ENCODE data around the gene CADPS2. TPM values are rescaled to one million over a fixed set of nuclear protein-coding genes. Genes with fewer than 3 reads are reported as not detected.
"Not testable (repeated sequence)": the region's sequence is repeated elsewhere in the genome, so short reads cannot be mapped to it uniquely, and the experiment has no call there.

Gene CADPS2
- total and polyA plus RNA-seq, 8 donors: 7.7 to 27.3 (median 18.6) TPM

DNA sequence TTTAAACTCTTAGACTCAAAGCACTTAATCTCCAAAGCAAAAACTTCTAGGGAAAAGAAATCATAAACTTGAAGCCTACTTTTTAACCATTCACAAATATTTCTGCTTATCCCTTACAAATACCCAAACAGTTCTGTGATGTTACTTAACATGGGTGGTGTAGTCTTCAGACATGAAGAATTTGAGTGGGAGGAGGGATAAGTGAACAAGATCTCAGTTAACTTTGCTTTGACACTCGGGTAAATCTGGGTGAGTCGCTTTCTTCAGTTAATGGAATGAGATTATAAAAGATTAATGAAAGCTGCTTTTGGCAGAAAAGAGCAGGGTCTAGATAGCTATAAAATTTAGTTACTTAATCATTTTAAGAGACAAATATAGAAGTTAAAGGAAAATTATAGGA lies 234.8 kb downstream of the CADPS2 start:
- H3K4me3 ChIP-seq: no peak overlapping the region
- no peak overlapping the region for H3K27ac ChIP-seq
- H3K36me3 ChIP-seq: no peaks in the 10 kb centered on the region
- no peaks in the 10 kb centered on the region for H3K27me3 ChIP-seq
- no peaks in the 10 kb centered on the region for H3K9me3 ChIP-seq
- intact Hi-C loops (cut with DNase I): no loop called here
- H3K4me1 ChIP-seq: peaks cover 0 to 6% (median 0%) of the 10 kb centered on the region in 3 donors
- WGBS, 2 donors: 61 to 71% methylated on average over 2 of the region's 2 CpGs
- DNase-seq (no peak), ATAC-seq (no peak), FAIRE-seq (no peak)
- TF ChIP-seq, protein P1, sequence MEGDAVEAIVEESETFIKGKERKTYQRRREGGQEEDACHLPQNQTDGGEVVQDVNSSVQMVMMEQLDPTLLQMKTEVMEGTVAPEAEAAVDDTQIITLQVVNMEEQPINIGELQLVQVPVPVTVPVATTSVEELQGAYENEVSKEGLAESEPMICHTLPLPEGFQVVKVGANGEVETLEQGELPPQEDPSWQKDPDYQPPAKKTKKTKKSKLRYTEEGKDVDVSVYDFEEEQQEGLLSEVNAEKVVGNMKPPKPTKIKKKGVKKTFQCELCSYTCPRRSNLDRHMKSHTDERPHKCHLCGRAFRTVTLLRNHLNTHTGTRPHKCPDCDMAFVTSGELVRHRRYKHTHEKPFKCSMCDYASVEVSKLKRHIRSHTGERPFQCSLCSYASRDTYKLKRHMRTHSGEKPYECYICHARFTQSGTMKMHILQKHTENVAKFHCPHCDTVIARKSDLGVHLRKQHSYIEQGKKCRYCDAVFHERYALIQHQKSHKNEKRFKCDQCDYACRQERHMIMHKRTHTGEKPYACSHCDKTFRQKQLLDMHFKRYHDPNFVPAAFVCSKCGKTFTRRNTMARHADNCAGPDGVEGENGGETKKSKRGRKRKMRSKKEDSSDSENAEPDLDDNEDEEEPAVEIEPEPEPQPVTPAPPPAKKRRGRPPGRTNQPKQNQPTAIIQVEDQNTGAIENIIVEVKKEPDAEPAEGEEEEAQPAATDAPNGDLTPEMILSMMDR (IDR thresholded peaks at IDR 0.05): no peak

DNA sequence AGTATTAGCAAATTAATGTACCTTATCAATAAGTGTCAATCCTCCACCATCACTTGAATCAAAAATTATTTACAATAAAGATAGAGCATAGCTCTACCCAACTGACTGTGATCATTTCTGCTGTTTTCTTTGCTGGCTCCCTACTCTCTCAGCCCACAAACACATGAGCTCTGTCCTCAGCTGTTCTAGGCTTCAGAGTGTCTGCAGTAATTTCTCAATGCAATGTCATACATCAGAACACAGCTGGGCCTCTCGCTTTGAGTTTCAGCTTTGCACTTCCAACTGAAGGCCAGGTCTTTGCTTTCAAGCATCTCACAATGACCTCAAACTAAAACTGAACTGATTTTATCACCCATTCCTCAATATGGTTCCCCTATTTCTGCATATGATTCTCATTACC lies 243.0 kb downstream of the CADPS2 start:
- DNase-seq: no peak
- 80 to 87% methylated on average over 1 of the region's 1 CpG for WGBS, 2 donors
- Histone ChIP-seq H3K4me3 (no peak overlapping the region), H3K9me3 (no peaks in the 10 kb centered on the region), H3K27ac (no peak overlapping the region), H3K36me3 (no peaks in the 10 kb centered on the region), H3K4me1 (no peaks in the 10 kb centered on the region), H3K27me3 (no peaks in the 10 kb centered on the region)
- no peak for FAIRE-seq
- no peak for ATAC-seq
- TF ChIP-seq, protein P1 (IDR thresholded peaks at IDR 0.05): no peak
- intact Hi-C loops (cut with DNase I): no loop called here

DNA sequence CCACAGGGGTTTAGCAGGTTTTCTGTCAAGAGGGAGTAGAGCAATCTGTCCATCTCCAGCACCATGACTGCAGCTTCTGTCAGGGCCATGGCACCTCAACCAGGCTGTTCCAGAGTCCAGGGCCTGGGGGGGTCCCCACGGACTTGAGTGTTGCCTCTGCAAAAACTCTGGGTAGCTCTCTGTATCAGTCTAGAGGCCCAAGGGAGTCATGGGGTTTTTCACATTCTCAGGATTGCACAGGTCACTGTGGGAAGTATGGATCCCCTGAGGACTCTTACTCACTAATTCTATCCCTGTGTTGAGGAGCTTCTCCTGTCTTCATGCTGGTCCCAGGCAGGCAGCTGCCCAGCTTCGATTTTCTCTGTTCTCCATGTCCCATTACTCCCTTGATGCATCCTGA lies 247.8 kb downstream of the CADPS2 start:
- H3K27ac ChIP-seq: no peak overlapping the region
- ATAC-seq: no peak
- H3K4me3 ChIP-seq: no peak overlapping the region
- DNase-seq: peak in 1 of 6 donors; percentile 13
- 86 to 95% methylated on average over 2 of the region's 2 CpGs for WGBS, 2 donors
- intact Hi-C loops (cut with DNase I): no loop called here
- H3K27me3 ChIP-seq: no peaks in the 10 kb centered on the region
- FAIRE-seq: no peak
- TF ChIP-seq, protein P1 (IDR thresholded peaks at IDR 0.05): no peak
- no peaks in the 10 kb centered on the region for H3K36me3 ChIP-seq
- no peaks in the 10 kb centered on the region for H3K9me3 ChIP-seq
- no peaks in the 10 kb centered on the region for H3K4me1 ChIP-seq

DNA sequence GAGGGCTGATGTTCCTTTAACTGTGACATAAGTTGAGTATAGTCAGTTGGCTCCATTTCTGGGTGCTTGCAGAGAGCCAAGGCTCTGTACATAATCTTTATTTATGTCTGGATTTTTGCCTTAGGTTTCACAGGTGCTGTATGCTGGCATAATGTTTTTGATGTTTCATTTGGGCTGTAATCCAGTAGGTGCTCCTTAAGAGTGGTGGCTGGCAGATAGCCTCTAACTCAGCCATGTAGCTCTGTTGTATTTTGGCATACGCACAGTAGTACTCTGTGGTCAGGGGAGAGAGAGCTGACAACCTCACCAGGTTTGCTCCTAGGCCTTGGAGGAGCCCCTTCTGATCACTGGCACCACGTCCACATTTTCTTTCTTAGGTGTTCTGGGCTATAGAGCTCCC lies 248.5 kb downstream of the CADPS2 start:
- DNase-seq: no peak
- intact Hi-C loops (cut with DNase I): no loop called here
- TF ChIP-seq, protein P1 (IDR thresholded peaks at IDR 0.05): no peak
- FAIRE-seq: no peak
- Histone ChIP-seq H3K27ac (no peak overlapping the region), H3K4me1 (no peaks in the 10 kb centered on the region), H3K27me3 (no peaks in the 10 kb centered on the region), H3K9me3 (no peaks in the 10 kb centered on the region), H3K4me3 (no peak overlapping the region), H3K36me3 (no peaks in the 10 kb centered on the region)
- ATAC-seq: no peak
- WGBS, 2 donors: 92 to 100% methylated on average over 2 of the region's 2 CpGs

DNA sequence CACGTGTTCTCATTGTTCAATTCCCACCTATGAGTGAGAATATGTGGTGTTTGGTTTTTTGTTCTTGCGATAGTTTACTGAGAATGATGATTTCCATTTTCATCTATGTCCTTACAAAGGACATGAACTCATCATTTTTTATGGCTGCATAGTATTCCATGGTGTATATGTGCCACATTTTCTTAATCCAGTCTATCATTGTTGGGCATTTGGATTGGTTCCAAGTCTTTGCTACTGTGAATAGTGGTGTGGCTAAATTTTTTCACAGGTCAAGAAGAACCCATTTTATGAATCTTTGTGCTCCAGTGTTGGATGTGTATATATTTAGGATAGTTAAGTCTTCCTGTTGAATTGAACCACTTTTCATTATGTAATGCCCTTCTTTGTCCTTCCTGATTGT lies 250.8 kb downstream of the CADPS2 start:
- H3K27me3 ChIP-seq, FAIRE-seq: not testable (repeated sequence)

More for the DNA sequence above, 250.8 kb downstream of the CADPS2 start:
- H3K27ac ChIP-seq; ATAC-seq; DNase-seq; H3K36me3 ChIP-seq; intact Hi-C loops (cut with DNase I); H3K9me3 ChIP-seq; H3K4me1 ChIP-seq; H3K4me3 ChIP-seq: not testable (repeated sequence)
- 93 to 95% methylated on average over 2 of the region's 2 CpGs for WGBS, 2 donors

Data from pancreas (tissue), 10 donors.